GM12875 (cell line): ENCODE data around the gene DLX2.
"Not testable (repeated sequence)": the region's sequence is repeated elsewhere in the genome, so short reads cannot be mapped to it uniquely, and the experiment has no call there.

ENCODE experiments used
- H3K4me3 ChIP-seq: one replicate; pipeline ENCODE4 v1.5.1; 2011; ENCODE audit warnings: low read depth, low read length, control low read depth
- CTCF ChIP-seq: IDR thresholded peaks from 2 replicates; pipeline ENCODE4 v1.5.1; 2011; ENCODE audit warnings: low read depth, mild to moderate bottlenecking, control low read depth, inconsistent platforms, low read length, moderate library complexity, borderline replicate concordance; ENCODE audit not compliant: insufficient read depth

DLX2 gene

DNA sequence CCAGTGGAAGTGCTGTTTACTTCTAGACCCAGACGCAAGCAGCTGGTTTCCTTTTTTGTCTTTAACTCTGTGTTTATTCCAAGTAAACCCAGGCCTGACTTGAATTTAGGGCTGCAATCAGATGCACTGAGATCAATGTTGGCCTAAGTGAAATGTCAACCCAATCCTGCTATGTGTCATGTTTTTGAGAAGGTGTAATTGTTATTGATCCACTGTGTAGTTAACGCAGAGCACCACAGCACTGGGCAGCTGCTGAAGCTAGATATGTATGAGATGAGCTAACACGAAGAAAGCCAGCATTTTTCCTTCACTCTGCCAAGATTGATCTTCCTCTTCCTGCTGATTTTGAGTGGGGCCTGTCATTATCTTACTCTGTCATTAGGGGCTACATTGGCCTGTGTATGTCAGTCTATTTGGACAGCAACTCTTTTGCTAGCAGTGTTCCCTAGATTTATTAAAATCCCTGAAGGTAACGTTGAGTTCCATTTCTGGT is 36.3 kb downstream of the DLX2 start:
- no peak overlapping the region for H3K4me3 ChIP-seq
- no peak for TF ChIP-seq CTCF

GRCh38 chr2:172065111-172065510 is 37.6 kb downstream of the DLX2 start:
- no peak for TF ChIP-seq CTCF
- no peak overlapping the region for H3K4me3 ChIP-seq

GRCh38 chr2:172063446-172063845 is 39.3 kb downstream of the DLX2 start:
- no peak for TF ChIP-seq CTCF
- no peak overlapping the region for H3K4me3 ChIP-seq

- TF ChIP-seq CTCF = no peak
- H3K4me3 ChIP-seq = no peak overlapping the region
Measured at GRCh38 chr2:172062402-172063004, 40.2 kb downstream of the DLX2 start.

DNA sequence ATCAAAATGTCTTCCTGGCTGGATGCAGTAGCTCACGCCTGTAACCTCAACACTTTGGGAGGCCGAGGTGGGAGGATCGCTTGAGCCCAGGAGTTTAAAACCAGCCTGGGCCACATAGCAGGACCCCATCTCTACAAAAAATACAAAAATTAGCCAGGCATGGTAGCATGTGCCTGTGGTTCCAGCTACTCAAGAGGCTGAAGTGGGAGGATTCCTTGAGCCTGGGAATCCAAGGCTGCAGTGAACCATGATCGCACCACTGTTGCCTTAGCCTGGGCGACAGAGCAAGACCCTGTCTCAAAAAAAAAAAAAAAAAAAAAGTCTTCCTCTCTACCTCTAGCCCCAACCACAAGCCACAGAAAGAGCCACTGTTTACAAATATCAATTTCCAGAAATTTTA is 42.6 kb downstream of the DLX2 start:
- H3K4me3 ChIP-seq = not testable (repeated sequence)

- H3K4me3 ChIP-seq = no peak overlapping the region
- no peak for TF ChIP-seq CTCF
Measured at GRCh38 chr2:172058660-172059059, 44.0 kb downstream of the DLX2 start.

GRCh38 chr2:172056293-172056692 is 46.4 kb downstream of the DLX2 start:
- H3K4me3 ChIP-seq = no peak overlapping the region
- no peak for TF ChIP-seq CTCF
